Activated CD4-positive, alpha-beta memory T cell treated with anti-CD3 and anti-CD28 coated beads, Interleukin-2, amount 10 ng/mL, durations not matched to agents 7 days and 5 days (primary cell): Measurements from ENCODE around the gene RFC1. TPM values are rescaled to one million over a fixed set of nuclear protein-coding genes. Genes with fewer than 3 reads are reported as not detected.

Experiments
- CTCF ChIA-PET: fragments of 350-600 bp; sonication (Branson Sonifier 250); formaldehyde crosslinking; loops from one replicate; lab custom pipeline; 2021; ENCODE audit warnings: antibody characterized with exemption, inconsistent platforms; lab: Charles Lee
- POLR2A ChIA-PET: fragments of 350-600 bp; sonication (Branson Sonifier 250); formaldehyde crosslinking; loops from one replicate; lab custom pipeline; 2021; ENCODE audit warnings: antibody characterized with exemption; lab: Charles Lee
- DNase-seq: peaks from one replicate; pipeline ENCODE4 v3.0.0-alpha.2; 2020
- H3K27ac Mint-ChIP-seq: one replicate; pipeline ENCODE4 v1.8.0; 2021; ENCODE audit warnings: mild to moderate bottlenecking, mixed read lengths
- H3K27me3 Mint-ChIP-seq: one replicate; pipeline ENCODE4 v1.8.0; 2021; ENCODE audit warnings: mixed read lengths
- H3K36me3 Mint-ChIP-seq: one replicate; pipeline ENCODE4 v1.8.0; 2021; ENCODE audit warnings: low read depth, mixed read lengths
- H3K4me1 Mint-ChIP-seq: one replicate; pipeline ENCODE4 v1.8.0; 2021; ENCODE audit warnings: mixed read lengths
- H3K4me3 Mint-ChIP-seq: one replicate; pipeline ENCODE4 v1.8.0; 2021; ENCODE audit warnings: mild to moderate bottlenecking, mixed read lengths
- H3K9me3 Mint-ChIP-seq: one replicate; pipeline ENCODE4 v1.8.0; 2021; ENCODE audit warnings: mixed read lengths
- total RNA-seq, 2 experiments: library from RNA; stranded (reverse); gene quantifications; one replicate each; pipeline ENCODE4 v1.2.3, GENCODE V29; 2021

Gene RFC1
- total RNA-seq, 2 experiments from 2014 or later: 72.2 to 72.6 TPM

DNA sequence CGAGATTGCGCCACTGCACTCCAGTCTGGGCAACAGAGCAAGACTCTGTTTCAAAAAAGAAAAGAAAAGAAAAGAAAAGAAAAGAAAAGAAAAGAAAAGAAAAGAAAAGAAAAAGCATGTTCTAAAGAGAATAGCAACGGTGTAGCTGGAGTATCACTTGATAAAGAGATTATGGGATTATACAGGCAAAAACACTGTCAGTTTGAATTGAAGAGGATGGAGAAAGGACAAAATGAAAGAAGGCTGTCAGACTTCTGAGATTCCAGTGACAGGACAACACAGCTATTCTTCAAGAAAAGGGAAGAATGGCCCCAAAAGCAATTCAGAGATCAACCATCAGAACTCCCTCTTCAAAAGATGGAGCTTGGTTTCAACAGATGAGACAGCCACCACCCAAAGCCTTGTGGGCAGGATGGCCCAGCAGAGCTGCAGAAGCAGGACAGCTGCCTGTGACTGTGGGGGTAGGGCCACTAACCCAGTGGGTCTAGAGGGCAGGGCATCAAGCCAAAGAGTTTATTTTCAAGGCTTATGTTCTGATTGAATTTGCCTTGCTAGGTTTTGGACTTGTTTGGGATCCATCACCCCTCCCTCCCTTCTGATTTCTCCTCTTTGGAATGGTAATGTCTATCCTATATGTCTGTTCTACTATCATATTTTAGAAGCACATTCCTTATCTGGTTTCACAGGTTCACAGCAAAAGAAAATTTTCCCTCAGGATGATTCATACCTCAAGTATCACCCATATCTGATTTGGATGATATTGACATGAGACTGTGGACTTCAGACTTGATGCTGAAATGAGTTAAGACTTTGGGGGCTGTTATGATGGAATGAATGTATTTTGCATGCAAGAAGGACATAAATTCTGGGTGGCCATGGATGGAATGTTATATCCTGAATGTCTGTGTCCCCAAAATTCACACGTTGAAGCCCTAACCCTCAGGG, 17.5 kb downstream of the RFC1 start:
- H3K4me3 Mint-ChIP-seq: no peak overlapping the region
- peaks cover 47% of the 10 kb centered on the region for H3K4me1 Mint-ChIP-seq
- POLR2A ChIA-PET: interaction anchor here (0.8 to 4.4 kb wide), 4 partner anchors 9 to 110 kb away, joined by 3 to 18 read pairs (median 4); partner anchors contain the start of genes LIAS, RFC1 and RPL9
- H3K9me3 Mint-ChIP-seq: peaks cover 2% of the 10 kb centered on the region
- peaks cover 56% of the 10 kb centered on the region for H3K36me3 Mint-ChIP-seq
- CTCF ChIA-PET: no interaction called here
- no peaks in the 10 kb centered on the region for H3K27me3 Mint-ChIP-seq
- no peak overlapping the region for H3K27ac Mint-ChIP-seq
- DNase-seq: no peak

DNA sequence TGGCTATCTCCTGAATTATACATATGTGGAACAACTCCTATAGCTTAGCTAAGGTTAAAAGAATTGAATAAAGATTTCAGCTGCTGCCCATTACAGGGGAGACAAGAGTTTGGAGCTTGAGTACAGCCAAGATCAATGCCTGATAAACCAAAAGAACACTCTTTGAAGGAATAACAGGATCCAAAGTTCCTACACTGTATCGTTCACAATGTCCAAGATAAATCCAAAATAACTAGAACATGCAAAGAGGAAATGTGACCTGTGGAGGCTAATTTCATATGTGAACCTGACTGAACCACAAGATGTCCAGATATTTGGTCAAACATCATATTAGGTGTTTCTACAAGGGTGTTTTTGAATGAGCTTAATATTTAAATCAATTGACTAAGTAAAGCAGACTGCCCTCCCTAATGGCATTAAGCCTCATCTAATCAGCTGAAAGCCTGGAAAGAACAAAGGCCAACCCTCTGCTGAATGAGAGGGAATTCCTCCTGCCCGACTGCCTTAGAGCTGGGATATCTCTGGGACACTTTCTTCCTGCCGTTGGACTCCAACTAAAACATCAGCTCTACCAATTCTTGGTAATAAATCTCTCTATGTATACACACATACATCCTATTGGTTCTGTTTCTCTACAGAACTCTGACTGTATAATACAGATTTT, 19.2 kb downstream of the RFC1 start:
- H3K27ac Mint-ChIP-seq: no peak overlapping the region
- DNase-seq: no peak
- H3K4me3 Mint-ChIP-seq: no peak overlapping the region
- POLR2A ChIA-PET: interaction anchor here (1.9 to 4.4 kb wide), 3 partner anchors 10 to 111 kb away, joined by 4 to 18 read pairs (median 5); partner anchors contain the start of genes LIAS, RFC1 and RPL9
- H3K27me3 Mint-ChIP-seq: no peaks in the 10 kb centered on the region
- H3K9me3 Mint-ChIP-seq: peaks cover 2% of the 10 kb centered on the region
- H3K36me3 Mint-ChIP-seq: peaks cover 55% of the 10 kb centered on the region
- CTCF ChIA-PET: interaction anchor here (0.6 kb wide), 1 partner anchor 208 kb away, joined by 3 read pairs; no protein-coding TSS in a partner anchor
- peaks cover 37% of the 10 kb centered on the region for H3K4me1 Mint-ChIP-seq

DNA sequence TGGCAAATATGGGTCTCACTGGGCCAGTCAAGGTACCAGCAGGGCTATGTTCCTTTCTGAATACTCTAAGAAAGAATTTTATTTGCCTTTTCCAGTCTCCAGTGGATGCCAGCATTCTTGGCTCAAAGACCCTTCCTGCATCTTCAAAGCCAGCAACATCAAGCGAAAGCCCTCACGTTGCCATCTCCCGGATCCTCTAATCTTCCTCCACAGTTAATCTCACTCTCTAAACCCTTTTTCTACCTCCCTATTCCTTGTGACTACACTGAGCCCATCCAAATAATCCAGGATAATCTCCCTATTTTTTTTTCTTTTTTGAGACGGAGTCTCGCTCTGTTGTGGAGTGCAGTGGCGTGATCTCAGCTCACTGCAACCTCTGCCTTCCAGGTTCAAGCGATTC, 23.4 kb downstream of the RFC1 start:
- ChIA-PET POLR2A (no interaction called here), CTCF (no interaction called here)
- Mint-ChIP-seq H3K4me1 (peaks cover 18% of the 10 kb centered on the region), H3K27ac (no peak overlapping the region), H3K27me3 (no peaks in the 10 kb centered on the region), H3K36me3 (peaks cover 51% of the 10 kb centered on the region), H3K4me3 (no peak overlapping the region), H3K9me3 (no peaks in the 10 kb centered on the region)
- no peak for DNase-seq

DNA sequence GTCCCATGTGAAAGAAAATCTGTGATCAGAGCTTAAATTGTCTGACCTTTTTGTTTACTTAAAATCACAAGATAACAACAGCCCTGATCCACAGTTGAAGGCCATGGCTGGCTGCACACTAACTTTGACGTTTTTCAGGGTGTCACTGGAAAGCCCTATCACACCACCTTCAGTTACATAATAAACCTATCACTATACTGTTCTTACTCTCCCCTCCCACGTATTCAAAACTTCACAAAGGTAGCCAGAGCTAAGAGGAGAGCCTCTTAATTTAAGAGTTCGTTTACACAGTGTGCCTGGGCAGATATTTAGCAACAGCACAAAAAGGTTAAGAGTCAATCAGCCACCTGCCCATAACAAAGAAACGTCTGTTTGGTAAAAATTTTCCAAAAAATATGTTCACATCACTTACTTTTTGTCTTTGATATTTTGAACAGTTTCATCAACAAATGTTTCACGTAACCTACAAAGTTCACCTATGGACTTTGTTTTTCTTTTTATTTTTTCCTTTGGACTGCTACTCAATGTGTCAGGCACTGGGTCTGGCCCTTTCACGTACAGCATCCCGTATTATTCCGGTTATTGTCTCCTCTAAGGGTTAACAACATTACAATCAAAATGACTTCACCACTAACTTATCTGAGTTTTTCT, 25.0 kb downstream of the RFC1 start:
- POLR2A ChIA-PET: interaction anchor here (0.9 kb wide), 1 partner anchor 25 kb away, joined by 3 read pairs; the partner anchor contains the start of gene RFC1
- H3K36me3 Mint-ChIP-seq: peaks cover 46% of the 10 kb centered on the region
- no peaks in the 10 kb centered on the region for H3K9me3 Mint-ChIP-seq

DNA sequence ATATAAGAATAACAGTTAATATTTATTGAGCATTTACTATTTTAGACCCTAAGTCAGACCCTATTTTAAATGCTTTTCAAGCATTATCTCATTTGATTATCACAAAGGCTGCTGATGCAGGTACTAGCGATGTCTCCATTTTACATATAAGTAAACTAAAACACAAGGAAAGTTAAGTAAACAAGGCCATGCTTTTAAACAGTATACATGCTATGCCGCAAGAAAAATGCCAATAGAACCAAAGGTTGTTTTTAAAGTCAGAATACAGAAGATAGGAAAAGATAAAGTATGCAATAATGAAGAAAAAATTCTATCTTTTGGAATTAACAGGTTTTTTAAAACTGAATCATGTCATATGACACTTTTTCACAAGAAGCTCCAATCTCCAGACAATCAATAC, 26.2 kb downstream of the RFC1 start:
- no peaks in the 10 kb centered on the region for H3K9me3 Mint-ChIP-seq
- no peak overlapping the region for H3K27ac Mint-ChIP-seq
- peaks cover 9% of the 10 kb centered on the region for H3K4me1 Mint-ChIP-seq
- DNase-seq: no peak
- ChIA-PET CTCF (interaction anchor here (0.6 kb wide), 1 partner anchor 181 kb away, joined by 3 read pairs; no protein-coding TSS in a partner anchor), POLR2A (no interaction called here)
- H3K27me3 Mint-ChIP-seq: no peaks in the 10 kb centered on the region
- no peak overlapping the region for H3K4me3 Mint-ChIP-seq
- H3K36me3 Mint-ChIP-seq: peaks cover 42% of the 10 kb centered on the region

More for the DNA sequence above, 25.0 kb downstream of the RFC1 start:
- Mint-ChIP-seq H3K27ac (no peak overlapping the region), H3K4me3 (no peak overlapping the region), H3K27me3 (no peaks in the 10 kb centered on the region), H3K4me1 (peaks cover 9% of the 10 kb centered on the region)
- CTCF ChIA-PET: no interaction called here
- DNase-seq: no peak

DNA sequence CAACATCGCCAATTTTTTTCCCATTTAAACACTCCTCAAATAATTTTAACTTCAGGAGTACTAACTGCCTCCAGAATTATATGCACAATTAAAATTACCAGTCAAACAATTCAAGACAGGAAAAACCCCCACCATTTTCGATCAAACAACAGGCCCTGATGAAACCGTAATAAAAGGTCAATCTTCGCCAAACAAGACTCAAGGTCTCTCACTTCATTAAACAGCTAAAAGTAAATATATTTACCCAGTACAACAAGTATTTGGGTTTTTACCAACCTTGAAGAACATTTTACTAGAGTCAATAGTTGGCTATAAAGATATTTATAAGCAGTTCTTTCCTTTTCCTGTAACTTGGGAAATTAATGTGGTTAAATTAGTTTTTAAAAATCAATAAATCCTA, 28.3 kb downstream of the RFC1 start:
- POLR2A ChIA-PET: interaction anchor here (0.9 kb wide), 1 partner anchor 29 kb away, joined by 3 read pairs; no protein-coding TSS in a partner anchor
- no peak overlapping the region for H3K27ac Mint-ChIP-seq

DNA sequence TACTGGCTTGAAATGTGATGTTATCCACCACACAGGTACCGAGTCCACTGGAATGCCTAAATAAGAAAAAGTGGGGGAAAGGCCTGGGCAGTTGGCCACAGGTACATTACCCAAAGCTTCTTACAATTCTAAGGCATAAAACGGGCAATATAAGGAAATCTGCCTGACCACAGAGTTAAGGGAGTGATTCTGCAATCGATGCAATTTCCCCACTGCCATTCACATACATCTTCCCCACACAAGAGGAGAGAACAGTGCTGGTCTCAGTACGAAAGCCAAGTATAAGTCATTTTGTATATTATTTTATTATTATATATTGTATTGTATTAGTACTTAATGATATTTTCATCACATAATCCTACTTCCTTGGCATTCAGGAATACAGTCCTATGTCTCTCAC, 30.6 kb downstream of the RFC1 start:
- no peaks in the 10 kb centered on the region for H3K9me3 Mint-ChIP-seq
- peaks cover 21% of the 10 kb centered on the region for H3K36me3 Mint-ChIP-seq
- ChIA-PET CTCF (no interaction called here), POLR2A (no interaction called here)
- H3K4me1 Mint-ChIP-seq: peaks cover 1% of the 10 kb centered on the region
- H3K27me3 Mint-ChIP-seq: no peaks in the 10 kb centered on the region
- H3K27ac Mint-ChIP-seq: no peak overlapping the region
- no peak for DNase-seq
- no peak overlapping the region for H3K4me3 Mint-ChIP-seq

More for the DNA sequence above, 28.3 kb downstream of the RFC1 start:
- Mint-ChIP-seq H3K9me3 (no peaks in the 10 kb centered on the region), H3K4me3 (no peak overlapping the region), H3K36me3 (peaks cover 33% of the 10 kb centered on the region), H3K4me1 (peaks cover 5% of the 10 kb centered on the region), H3K27me3 (no peaks in the 10 kb centered on the region)
- no peak for DNase-seq
- CTCF ChIA-PET: no interaction called here

DNA sequence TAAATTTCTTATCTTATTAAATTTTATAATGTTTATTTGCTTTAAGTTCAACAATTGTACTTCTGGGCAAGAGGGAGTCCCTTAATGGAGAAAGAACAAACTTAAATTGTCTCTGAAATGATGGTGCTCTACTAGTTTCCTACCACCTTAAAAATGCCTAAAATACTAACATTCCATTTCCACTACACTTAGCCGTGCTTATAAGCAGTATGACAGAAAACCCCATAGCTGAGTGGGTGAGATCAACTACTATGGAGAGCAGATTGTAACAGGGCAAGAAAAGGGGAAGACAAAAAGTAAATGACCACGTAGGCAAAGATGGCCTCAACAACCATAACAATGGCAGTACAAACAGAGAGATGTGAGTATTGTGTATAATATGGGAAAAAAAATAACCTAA, 35.0 kb downstream of the RFC1 start:
- Mint-ChIP-seq H3K9me3 (no peaks in the 10 kb centered on the region), H3K36me3 (peaks cover 29% of the 10 kb centered on the region), H3K27me3 (no peaks in the 10 kb centered on the region), H3K4me1 (no peaks in the 10 kb centered on the region), H3K4me3 (no peak overlapping the region), H3K27ac (no peak overlapping the region)
- ChIA-PET POLR2A (interaction anchor here (0.6 to 1.2 kb wide), 3 partner anchors 11 to 622 kb away, joined by 3 to 5 read pairs (median 3); no protein-coding TSS in a partner anchor), CTCF (no interaction called here)
- DNase-seq: no peak

DNA sequence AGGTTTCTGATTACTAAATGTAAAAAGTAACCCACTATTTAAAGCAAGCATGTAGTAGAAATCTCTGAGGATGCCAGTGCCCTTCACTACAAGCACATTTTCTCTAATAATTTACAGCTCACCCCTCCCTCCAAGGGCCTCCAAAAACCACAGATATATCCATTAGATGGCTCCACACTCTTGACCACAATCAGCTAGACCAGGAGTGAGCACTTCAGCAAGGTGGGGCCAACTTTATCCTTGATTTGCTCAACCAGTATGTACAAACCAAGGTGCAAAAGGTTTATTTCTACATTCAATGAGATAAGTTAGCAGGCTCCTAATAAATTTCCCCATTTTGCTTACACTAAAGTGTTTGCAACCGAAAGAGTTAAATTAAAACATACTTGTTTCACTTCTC, 35.8 kb downstream of the RFC1 start:
- no peak for DNase-seq
- ChIA-PET POLR2A (interaction anchor here (0.8 to 1.2 kb wide), 2 partner anchors 23 to 35 kb away, joined by 3 to 4 read pairs; no protein-coding TSS in a partner anchor), CTCF (no interaction called here)
- H3K4me3 Mint-ChIP-seq: no peak overlapping the region
- peaks cover 35% of the 10 kb centered on the region for H3K36me3 Mint-ChIP-seq
- H3K9me3 Mint-ChIP-seq: no peaks in the 10 kb centered on the region
- no peak overlapping the region for H3K27ac Mint-ChIP-seq
- no peaks in the 10 kb centered on the region for H3K27me3 Mint-ChIP-seq
- H3K4me1 Mint-ChIP-seq: no peaks in the 10 kb centered on the region

DNA sequence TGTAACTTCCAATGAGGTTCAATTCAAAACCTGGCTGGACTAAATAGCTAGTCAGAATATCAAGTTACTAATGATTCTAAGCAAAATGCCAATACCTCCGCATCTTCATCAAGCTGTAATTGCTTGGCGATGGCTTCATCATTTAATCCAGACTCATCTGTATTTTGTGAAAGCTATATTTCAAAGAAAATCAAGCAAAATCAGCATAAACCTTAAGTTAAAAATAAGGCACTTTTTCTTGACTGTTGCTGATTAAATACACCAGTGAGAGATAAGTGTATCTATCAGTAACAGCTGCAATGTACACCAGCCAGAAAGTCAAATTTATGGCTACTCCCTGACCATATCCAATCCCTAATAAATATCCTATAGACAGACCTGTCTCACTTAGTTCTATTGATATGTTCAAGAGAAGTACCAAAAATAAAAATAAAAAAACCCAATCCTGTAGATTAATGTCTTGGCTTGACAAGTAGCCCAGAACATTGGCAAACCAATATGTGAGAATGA, 39.6 kb downstream of the RFC1 start:
- no peak overlapping the region for H3K4me3 Mint-ChIP-seq
- H3K27ac Mint-ChIP-seq: no peak overlapping the region
- H3K36me3 Mint-ChIP-seq: peaks cover 58% of the 10 kb centered on the region
- CTCF ChIA-PET: no interaction called here
- POLR2A ChIA-PET: no interaction called here
- no peaks in the 10 kb centered on the region for H3K27me3 Mint-ChIP-seq
- H3K4me1 Mint-ChIP-seq: no peaks in the 10 kb centered on the region
- DNase-seq: no peak
- H3K9me3 Mint-ChIP-seq: no peaks in the 10 kb centered on the region

DNA sequence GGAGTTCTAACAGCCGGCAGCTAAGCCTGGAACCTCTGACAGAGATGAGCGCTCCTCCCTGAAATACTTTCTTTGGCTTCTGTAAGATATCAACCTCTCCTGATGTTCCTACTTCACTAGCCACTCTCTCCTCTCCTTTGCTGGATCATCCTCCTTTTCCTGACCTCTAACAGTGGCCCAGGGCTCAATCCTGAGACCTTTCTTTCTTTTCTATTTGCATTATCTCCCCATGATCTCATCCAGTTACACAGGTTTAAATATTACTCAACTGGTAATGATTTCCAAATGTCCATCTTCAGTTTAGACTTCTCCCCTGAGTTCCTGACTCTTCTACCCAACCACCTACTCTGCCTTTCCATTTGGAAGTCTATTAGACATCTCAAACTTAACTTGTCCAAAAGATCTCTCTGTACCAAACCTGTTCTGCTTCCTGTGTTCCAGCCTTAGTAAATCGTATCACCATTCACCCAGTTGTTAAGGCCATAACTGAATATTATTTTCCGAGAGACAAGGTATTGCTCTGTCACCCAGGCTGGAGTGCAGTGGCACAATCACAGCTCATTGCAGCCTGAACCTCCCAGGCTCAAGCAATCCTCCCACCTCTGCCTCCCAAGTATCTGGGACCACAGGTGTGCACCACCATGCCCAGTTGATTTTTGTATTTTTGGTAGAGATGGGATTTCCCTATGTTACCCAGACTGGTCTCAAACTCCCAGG, 41.1 kb downstream of the RFC1 start:
- H3K9me3 Mint-ChIP-seq: no peaks in the 10 kb centered on the region
- no peaks in the 10 kb centered on the region for H3K4me1 Mint-ChIP-seq
- POLR2A ChIA-PET: no interaction called here
- DNase-seq: no peak
- CTCF ChIA-PET: no interaction called here
- H3K36me3 Mint-ChIP-seq: peaks cover 65% of the 10 kb centered on the region
- no peak overlapping the region for H3K27ac Mint-ChIP-seq
- no peak overlapping the region for H3K4me3 Mint-ChIP-seq
- H3K27me3 Mint-ChIP-seq: no peaks in the 10 kb centered on the region

DNA sequence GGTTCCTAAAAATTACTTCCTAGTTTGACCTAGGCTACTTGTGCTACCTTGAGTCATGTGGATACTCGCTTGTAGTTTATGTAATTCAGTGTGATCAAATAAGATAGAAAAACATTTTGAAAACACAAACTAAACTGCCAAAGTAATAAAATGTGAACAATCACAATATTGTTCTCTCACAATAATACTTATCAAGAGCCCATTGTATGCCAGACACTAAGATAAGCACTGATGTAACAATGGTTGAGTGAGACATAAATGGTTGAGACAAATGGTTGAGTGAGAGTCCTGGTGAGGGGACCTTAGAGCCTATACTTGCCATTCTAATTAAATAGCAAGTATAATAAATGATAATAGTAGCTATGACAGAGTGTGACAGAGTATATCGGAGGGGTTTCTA, 41.7 kb downstream of the RFC1 start:
- H3K4me3 Mint-ChIP-seq: no peak overlapping the region
- DNase-seq: no peak
- no peak overlapping the region for H3K27ac Mint-ChIP-seq
- H3K27me3 Mint-ChIP-seq: no peaks in the 10 kb centered on the region
- ChIA-PET POLR2A (no interaction called here), CTCF (no interaction called here)
- H3K9me3 Mint-ChIP-seq: no peaks in the 10 kb centered on the region
- H3K36me3 Mint-ChIP-seq: peaks cover 69% of the 10 kb centered on the region
- H3K4me1 Mint-ChIP-seq: peaks cover 2% of the 10 kb centered on the region
